Left renal pelvis (tissue), 4 donors: ENCODE results near the gene MRPS6. TPM values are rescaled to one million over a fixed set of nuclear protein-coding genes. Genes with fewer than 3 reads are reported as not detected.

Source experiments
- DNase-seq, 4 donors: peaks; one replicate each; pipeline ENCODE4 v3.0.0-alpha.2; 2013; ENCODE audit warnings: low read depth in 4 of 4, low spot score in 3 of 4
- polyA plus RNA-seq, 4 donors: library from polyadenylated mRNA; unstranded; fragments of 120-200 nt; gene quantifications; one replicate each; pipeline ENCODE4 v1.2.1, GENCODE V29; 2013; ENCODE audit not compliant: insufficient read length in 4 of 4

The MRPS6 gene
- polyA plus RNA-seq, 4 donors: 68.0 to 154 (median 129) TPM

DNA sequence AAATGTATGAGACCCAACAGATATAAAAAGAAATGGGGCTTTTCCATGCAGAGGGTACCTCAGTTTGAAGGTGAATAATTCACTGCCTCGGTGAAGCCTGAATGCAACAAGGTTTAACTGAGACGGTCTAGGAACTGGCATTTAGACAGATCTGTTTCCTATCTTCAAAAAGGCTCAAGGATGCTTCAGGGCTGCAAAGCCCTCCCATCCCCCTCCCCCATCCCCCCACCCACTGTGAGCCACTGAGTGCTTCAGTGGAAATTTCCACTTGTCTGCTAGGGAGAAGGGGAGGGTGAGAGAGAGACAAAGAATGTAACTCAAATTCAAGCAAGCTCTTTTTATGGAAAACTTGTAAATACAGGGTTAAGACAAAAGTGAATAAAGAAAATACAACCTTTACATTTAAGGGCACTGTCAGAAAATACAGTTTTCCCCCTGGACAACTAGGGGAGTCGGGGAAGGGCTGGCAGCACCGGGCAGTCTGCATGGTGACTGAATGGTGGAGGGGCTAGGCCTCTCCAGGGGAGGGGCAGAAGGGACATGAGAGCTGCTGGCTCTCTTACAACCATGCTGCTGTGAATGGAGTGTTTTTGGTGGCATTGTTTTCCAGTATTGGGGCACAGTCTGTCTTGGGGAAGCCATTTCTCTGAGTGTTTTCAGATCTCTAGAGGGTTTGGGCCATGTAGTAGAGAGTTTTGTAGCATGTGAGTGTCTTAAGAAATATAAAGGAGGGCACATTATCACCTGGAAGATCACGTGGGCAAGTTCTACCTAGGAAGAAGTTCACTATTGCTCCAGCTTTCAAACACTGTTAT is 56.7 kb downstream of the MRPS6 start:
- DNase-seq: no peak

DNA sequence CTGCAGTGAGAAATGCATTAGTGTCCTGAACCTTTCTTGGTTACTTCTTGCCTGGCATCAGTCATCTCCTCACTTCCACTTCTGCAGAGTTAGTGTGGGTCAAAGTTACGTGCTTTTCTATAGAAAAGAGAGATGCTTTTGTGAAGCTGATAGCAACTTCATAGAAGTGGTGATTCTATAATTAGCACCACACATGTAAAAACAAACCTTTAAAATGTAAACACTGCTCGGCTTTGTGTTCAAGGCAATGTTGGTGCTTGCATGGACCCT is 57.3 kb downstream of the MRPS6 start:
- DNase-seq: no peak

DNA sequence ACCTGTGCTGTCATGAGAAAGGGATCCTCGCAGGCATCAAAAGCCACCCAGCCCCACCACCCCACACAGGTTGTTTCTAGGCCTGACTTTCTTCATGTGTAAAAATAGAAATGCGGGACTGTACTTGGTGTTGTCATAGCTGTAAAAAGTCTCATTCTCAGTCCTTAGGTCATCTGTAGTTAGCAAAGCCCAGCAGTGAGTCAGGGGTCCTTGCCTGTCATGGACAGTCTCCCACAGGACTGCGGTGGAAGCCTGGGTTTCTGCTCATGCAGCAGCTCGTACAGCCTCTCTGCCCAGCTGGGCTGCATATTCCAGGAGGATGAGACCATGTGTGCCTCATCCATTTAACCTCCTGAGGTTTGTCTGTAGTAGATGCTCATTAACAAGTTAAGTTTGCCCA is 58.2 kb downstream of the MRPS6 start:
- DNase-seq: no peak

DNA sequence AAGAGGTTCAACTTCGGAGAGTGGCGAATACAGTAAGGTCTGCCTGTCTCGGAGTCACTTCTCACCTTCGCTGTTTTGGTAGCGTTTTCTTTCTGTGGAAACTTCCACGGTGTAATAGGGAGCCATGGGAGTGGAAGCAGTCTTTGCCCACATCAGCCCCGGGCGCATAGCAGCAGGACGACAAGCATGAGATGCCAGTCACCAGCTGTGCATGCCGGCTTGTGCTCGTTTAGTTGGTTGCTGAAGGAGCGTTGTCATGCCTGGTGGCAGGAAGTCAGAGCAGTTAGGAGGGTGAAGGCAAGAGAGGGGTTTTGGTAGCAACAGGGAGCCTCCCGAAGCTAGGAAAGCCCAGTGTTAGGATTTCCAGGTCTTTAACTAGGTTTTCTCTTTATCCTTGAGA is 58.8 kb downstream of the MRPS6 start:
- DNase-seq: no peak

DNA sequence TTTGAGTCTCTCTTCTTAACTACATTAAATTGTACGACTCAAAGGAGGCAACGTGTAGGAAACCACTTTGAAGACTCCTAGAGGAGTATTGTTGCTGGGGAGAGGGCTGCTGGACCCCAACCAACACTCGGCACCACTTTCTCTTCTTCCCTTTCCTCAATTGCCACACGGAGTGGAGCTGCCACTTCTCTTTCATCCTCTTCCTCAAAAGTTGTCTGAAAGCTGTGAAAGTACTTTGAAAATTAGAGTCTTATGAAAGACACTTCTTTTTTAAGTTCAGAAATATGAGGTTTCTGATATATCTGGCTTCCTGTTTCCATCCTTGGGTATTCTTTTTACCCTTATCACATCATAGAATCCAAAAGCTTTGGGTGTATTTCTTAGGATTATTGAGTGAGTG is 59.5 kb downstream of the MRPS6 start:
- DNase-seq: no peak

DNA sequence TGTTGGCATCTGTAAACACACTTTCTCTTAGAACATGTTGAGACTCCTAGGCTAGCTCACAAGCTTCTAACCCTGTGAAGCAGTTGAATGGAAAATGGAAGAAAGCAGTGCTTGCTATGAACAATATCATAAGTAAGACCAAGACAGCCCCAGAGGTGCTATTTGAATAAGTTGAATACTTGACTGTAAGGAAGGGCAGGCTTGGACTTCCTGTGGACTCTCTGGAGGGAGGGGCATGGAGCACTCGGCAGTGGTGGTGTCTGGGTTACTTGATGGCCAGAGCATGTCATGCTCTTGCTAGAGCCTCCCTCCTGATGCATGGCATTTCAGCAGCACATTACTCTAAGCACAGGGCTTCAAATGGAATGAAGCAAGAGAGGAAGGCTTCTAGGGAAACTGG is 60.0 kb downstream of the MRPS6 start:
- no peak for DNase-seq

DNA sequence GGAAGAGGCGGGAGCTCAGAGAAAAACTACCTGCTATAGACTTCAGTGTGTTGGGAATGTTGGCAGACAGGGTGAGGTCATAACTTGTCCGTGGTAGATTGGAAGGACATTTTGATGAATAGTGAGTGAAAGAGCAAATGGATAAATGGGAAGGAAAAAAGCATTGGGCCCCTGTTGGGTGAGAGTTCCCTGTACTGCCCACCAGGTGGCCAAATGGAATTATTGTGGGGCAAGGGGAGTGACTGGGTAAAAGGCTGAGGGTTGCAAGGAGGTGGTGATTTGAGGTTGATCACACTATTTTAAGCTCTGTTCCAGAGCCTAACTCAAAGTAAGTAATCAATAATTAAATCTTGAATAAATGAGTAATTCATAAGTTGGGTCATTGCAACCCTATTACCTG is 60.4 kb downstream of the MRPS6 start:
- no peak for DNase-seq

DNA sequence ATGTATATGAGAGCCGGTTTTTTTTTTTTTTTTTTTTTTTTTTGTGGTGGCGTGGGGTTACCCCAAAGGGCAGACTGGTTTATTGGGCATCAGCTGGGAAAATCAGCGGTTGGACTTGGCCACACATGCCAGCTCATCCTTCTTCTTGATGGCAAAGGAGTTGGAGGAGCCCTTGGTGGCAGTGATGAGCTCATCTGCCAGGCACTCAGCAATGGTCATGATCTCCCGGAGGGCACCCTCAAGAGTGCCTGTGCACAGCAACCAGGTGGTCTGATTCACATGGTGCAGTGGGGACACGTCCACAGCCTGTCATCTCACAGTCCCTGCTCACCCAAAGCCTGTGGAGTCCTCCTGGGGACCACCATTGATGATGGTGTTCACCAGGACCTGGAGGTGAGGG is 62.0 kb downstream of the MRPS6 start:
- no peak for DNase-seq

DNA sequence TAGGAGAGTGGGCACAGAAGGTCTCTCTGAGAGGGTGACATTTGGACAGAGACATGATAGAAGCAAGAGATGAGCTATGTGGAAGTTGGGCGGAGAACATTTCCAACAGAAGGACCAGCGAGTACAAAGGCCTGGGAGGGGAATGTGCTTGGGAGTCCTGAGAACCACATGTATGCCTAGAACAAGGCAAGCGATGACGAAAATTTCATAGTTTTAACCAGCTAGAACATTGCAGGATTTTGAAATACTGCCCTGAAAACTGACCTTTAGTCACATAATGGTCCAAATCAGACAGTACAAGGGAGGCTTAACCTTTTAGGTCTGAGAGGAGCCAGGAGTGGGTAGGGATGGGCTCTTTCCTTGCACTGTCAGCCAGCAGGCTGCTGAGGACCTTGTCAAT is 68.0 kb downstream of the MRPS6 start:
- no peak for DNase-seq

DNA sequence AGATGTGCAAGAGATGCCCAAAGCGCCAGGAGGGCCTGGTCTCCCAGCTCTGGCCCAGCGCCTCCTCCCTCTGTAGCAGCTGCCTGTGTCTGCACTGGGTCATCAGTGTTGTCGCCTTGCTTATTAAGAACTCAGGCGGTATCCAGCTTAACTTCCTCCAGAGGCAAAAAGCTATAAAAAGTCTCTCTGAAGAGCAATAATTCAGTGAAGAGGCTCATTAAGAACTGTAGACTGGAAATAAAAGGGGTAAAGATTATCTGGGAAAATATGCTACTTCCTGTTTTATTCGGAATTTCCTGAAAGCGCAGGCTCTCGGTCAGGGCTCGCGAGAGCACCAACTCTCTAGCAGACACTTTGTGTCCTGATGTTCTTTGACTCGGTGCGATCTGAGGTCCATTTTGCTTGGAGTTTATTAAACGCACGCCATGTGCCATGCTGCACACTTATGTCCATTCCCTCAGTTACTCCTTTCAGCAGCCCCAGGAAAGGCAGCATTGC is 70.4 kb downstream of the MRPS6 start:
- DNase-seq: peak in 2 of 4 donors; percentile 37 to 39

DNA sequence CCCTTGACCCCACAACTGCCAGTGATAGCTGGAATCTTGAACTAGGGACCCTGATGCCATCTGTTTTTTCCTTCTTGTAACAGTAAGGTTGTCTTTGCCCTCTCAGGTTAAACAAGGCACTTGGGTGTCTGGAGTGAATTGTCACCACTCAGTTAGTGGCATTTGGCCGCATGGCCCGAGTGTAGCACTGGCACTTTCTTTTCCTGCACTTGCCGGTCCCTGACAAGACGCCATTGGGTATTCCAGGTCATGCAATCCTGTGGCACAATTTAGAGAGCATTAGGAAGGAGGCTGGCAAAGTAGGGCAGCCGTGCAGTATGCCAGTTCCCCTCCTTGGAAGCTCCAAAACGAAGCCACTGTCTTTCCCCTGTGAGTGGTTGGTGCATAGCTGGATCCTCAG is 70.8 kb downstream of the MRPS6 start:
- DNase-seq: no peak

DNA sequence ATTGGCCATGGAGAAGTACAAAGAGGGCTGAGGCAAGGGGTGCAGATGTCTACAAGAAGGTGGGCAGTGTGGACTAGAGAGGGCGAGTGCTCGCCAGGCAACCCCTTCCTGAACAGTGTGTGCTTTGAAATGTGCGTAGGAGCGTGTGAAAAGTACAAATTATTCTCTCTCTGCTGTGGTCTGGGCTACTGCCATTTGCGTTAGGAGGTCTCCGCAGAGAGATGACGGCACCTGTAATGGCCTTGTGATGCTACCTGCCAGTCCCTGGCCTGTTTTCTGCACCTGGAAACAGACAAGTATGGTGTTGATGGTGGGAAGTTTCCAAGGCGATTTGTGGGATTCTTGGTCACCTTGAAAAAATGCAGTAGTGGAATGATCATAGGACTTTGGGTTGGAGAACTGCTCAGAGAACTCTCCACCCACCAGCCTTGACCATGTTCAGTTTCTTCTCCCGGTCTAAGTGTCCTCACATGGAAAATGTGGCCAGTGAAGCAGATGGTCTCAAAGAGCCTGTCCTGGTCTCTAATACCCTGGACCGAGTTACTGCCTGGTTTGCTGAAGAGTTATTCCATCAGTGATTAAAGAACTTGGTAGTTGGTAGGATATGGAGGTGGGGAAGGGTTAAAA is 74.5 kb downstream of the MRPS6 start:
- no peak for DNase-seq

DNA sequence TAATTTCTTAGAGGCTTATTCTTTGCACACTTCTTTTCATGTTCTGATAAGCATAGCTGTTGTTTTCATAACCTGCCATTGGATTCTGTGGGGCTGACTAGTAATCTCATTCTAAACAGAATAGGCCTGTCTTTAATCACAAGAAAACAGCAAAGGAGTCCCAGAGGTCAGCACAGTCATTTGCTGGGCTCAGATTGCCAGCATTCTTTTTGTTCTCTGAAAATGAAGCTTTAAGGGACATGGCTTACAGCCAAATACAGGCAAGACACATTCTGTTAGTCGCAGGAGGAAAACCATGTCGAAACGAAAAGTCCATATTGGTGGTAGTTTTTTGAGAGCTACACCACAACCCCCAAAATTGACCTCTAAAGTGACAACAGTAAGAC is 75.0 kb downstream of the MRPS6 start:
- DNase-seq: no peak

DNA sequence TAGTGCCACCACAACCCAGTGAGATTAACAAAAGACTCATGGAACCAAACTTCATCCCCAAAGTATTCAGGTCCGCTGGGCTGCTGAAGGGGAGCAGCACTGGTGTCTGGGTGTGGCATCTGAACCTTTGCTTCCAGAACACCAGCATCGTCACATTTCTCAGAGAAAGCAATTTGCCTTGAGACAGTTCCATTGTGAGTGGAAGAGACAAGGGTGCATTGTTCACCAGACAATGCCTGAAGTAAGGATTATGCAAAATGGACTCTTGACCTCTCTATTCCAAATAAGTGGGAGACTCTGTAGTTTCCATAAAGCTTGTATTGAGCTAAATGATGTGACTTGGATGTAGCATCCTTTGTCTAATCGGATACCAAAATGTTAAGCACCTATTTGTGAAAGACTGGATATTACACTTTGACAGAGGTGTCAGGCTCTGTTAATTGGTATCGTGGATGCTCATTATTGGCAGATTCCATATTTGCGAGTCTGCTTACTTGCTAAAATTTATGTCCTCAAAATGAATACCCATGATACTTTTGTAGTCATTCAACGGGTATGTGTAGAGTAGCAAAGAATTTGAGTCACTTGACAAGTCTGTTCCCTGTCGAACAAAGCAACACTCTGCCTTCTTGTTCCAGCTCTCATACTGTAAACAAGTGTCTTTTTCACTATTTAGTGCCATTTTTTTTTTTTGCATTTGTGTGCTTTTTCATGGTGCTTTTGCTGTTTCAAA is 75.6 kb downstream of the MRPS6 start:
- DNase-seq: no peak

DNA sequence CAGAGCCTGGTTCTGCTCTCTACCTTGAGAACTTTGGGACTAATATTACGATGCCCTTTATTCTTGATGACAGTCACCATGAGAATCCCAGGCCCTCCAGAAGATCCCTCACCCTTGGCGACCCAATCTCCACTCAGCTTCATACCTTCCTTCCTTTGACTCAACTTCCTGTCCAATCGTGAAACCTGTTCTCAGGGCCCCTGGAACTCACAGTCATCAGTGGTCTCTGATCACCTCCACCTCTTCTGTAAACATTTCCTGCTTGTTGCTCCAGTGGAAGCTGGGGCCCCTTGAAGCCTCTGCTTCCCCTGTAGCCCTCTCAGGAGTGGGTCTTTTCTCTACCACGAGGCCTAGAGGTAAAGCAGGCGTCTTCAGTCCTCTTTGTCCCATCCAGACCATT is 79.1 kb downstream of the MRPS6 start:
- no peak for DNase-seq

DNA sequence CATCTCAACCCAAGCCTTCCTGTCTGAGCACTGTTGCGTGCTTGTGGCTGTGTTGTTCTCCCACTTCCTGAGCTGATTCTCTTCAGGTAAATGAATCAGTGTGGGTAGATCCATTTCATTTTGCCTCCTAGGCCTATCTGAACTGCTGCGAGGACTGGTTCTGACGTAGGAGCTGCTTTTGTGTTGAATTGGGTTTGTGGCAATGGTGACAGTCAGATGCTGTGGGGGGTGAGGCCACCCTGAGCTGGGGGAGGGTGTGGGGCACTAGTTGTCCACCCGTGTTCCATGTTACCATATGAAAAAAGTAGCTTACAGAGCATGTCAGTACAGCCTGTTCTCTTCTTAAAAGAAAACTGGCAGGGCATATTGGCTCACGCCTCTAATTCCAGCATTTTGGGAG is 81.5 kb downstream of the MRPS6 start:
- no peak for DNase-seq

DNA sequence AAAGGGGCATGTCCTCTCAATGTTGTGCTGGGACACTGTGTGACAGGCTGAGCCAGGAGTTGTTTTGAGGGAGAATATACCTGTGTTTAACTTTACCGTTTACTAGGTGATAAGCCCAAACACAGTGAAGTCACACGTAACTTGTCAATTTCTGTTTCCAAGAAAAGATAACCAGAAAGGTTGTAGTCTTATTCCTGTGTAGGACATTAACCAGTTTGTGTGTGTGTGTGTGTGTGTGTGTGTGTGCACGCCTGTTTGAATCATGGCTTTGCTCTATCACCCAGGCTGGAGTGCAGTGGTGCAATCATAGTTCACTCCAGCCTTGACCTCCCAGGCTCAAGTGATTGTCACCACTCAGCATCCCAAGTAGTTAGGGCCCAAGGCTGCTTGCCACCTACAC is 83.6 kb downstream of the MRPS6 start:
- DNase-seq: no peak

DNA sequence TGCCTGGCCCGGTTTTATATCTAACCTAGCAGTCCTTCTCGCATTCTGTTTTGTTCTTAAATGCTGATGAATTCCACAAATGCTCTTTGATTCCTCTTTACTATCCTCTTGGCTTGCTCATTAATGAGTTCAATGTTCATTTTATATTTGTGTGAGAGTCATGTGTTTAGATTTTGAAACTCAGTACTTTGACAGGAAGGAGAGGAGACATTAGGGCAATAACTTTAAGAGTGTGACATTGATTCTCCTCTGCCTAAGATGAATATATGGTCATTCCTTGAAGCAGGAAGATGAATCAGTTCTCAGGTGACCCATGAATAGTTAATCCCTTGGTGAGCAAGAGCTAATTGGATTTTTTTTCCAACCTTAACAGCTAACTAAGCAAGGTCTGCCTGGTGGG is 84.1 kb downstream of the MRPS6 start:
- DNase-seq: no peak

DNA sequence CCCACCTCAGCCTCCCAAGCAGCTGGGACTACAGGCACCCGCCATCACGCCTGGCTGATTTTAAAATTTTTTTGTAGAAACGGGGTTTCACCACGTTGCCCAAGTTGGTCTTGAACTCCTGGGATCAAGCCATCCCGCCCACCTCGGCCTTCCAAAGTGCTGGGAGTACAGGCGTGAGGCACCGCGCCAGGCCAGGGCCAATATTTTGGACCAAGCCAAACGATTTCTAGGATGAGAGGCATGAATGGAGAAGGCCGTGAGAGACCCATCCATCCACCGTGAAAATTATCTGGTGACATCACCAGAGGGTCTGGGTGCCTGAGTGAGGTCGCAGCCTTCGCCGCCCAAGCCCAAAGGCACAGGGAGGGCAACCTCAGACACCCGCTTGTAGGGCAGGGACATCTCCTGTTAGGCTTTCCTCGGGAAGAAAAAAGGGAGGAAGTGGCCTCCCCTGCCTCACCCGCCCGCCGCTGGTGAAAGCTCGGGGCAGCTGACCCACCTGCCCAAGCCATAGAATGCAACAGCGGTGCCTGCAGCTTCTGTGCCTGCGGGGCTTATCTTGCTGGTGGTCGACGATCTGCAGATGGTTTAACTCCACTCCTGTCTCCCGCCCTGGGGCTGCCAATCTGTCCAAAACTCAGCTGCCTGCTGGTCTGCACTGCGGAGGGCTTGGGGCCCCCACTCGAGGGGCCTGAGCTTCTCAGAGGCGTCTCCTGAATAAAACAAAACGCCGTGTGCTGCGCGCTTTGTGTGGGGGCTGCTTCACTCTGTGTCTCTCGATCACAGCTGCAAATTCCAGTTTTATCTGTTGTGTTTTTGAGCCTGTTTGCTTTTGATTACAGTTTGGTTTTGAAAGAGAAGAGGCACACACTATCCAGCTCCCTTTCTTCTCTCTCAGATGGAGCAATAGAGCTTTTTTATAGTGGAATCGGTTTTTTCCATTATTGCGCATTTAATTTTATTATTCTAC is 85.8 kb downstream of the MRPS6 start:
- DNase-seq: no peak

DNA sequence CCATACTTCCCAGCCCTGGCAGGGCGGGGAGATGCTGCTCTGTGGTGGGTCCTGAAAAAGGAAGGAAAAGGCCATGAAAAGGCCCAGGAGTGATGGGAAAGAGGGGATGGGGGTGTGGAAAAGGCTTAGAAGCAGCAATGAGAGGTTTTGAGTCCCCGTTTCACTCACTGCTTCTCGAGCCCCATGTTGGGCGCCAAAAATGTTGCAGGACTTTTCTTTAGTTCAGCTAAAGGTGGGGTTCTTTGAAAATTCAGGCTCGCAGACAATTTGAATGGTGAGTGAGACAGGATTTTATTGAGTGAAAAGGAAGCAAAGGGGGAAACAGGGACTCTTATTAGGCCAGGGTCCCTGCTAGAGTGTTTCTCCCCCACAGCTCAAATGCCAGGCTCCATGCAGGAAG is 93.1 kb downstream of the MRPS6 start:
- DNase-seq: no peak

DNA sequence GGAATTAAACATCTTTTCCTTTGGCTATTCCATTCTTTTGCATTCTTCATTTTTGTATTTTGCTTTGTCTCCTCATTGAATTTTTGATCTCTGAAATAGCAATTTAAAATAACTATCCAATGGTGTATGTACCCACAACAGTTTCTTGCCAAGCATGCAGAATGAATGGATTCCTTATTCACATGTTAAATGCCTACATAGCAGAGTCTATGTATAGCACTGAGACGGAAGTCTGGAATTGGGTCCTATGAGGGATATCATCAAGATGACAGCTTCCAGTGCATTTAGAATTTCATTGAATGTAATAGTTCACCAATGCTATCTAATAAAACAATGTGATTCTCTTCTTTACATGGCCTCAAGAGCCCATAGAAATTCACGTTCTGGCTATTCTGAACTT is 97.5 kb downstream of the MRPS6 start:
- no peak for DNase-seq
